Measurements from ENCODE around the gene ETV6.

Gene ETV6

DNA sequence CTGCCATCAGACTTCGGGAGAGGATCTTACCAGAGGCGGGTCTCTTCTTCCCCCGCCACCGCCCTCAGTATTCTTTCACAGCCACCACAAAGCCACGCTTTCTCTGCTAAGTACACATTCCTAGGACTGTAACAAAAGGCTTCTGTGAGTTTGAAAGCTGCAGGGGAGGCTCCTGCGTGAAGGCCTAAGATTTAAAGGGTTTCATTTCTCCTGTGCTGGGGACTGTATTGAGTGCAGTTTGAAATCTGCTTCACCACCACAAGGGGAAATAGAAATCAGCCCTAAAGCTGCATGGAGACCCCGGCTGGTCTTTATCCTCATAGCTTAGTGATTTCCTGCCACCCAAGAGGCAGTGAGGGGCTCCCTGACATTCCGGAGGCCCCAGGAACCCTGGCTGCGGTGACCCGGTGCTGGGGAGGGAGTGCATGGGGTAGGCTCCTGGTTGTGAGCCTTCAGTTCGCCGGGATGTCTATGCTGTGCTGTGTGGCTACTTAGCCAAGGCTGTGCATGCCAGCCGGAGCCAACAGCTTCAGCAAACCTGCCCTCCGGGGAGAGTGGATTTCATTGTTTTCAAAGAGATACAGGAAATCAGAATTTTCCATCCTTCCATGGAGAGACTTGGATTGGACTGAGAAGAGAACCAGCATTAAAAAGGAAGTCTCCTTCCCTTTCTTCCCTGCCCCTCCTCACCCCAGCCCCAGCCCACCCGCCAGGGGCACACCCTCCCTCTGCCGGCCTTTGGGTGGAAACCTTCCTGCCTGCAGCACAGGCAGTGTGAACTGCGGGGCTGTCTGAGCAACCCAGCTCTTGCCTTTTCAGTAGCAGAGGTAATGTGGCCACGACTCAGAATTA lies 163.3 kb downstream of the ETV6 start:
- DNase-seq, result peak; percentile 14

DNA sequence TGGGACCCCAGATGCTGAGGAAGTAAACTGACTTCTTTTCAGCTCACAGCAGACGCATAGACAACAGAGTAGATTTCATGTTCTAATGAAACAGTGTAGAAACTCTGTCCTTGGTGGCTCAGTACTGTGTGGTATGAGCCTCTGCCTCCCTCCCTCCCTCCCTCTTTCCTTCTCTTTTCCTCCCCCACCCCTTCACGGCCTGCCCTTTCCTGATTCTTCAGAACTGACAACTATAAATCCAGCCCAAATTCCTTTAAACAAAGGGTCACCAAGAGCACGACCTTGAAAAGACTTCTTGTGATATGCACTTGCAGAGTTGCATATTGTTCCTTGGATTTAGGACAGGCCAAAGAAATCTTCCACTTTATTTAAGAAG lies 164.0 kb downstream of the ETV6 start:
- no peak for DNase-seq

DNA sequence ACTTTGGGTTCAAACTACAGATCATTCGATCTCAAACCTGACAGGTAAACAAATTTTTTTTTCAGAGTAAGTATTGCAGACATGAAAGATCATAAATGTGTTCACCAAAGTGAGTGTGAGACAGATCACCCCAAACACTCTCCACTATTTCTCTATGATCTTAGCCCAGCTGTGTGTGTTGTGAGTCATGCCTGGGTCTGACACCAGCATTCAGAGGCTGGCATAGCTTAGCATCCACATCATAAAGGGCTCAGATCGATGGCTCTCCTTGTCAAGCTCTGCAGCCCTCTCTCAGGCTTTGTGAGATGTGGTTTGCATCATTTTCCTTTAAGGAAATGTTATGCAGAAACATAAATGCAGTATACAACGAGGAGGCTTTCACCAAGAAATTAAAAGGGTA lies 164.9 kb downstream of the ETV6 start:
- no peak for DNase-seq

DNA sequence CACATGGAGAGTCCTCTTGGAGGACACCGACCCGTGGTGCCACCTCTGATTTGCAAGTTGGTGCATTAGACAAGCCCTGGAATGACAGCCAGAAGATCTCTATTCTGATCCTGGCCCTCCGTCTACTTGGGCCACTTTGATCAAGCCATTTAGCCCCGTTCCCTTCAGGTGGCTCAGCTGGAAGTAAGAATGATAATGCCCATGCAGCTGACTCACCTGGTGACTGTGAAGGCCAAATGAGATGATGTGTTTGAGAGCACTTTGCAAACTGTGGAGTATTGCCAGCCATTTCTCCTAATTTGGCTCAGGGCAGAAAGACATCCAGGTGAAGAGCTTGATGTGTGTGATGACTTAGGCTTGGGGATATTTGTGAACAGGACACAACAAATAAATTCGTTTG lies 165.9 kb downstream of the ETV6 start:
- DNase-seq, result peak; percentile 36

DNA sequence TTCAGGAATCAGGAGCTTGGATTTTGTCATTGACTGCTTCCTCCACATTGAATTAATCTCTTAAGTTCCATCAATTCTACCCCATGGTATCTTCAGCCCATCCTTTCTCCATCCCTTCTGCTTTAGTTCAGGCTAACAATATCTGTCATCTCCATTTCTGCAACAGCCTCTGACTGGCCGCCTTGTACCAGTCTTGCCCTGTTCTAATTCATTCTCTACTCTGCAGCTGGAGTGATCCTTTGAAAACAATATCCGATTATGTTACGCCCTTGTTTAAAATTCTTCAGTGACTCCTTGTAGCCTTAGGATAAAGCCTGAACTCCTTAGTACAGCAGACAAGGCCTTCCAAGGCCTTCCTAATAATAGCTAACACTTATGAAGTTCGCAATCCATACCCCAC lies 170.2 kb downstream of the ETV6 start:
- DNase-seq, result no peak

DNA sequence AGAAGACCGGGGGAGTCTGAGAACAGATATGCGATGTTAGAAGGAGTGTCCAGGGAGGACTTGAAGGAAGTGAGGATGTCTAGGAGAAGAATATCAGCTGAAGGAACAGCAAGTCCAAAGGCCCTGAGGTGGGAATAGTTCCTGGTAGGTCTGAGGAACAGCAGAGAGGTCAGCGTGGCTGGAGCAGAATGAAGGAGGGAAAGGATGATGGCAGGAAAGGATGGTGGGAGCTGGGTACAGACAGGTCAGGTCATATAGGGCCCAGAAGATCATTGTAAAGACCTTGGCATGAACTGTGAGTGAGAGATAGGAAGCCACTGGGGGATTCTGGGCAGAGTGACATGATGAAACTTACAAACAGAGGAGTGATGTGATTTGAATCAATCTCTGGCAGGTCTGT lies 171.0 kb downstream of the ETV6 start:
- no peak for DNase-seq

DNA sequence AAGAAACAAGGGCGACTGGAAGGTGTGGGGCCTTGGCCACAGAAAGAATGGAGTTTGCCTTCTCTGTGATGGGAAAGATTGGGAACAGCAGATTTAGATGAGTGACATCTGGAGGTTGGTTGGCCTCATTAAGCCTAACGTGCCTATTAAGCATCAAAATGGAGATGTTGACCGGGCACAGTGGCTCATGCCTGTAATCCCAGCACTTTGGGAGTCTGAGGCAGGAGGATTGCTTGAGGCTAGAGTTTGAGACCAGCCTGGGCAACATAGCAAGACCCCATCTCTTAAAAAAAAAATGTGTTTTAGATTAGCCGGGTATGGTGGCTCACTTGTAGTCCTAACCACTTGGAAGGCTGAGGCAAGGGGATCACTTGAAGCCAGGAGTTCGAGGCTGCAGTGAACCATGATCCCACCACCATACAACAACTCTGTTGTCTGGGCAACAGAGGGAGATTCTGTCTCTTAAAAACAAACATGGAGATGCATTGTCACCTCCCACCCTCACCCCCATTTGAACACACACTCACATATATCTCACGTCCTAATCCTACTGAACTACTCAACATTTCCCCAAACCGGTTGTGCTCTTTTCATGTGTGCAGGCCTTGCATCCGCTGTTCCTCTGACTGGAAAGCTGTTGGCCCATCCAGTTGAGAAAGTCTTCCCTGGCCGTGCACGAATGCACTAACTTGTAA lies 172.1 kb downstream of the ETV6 start:
- DNase-seq, result no peak

DNA sequence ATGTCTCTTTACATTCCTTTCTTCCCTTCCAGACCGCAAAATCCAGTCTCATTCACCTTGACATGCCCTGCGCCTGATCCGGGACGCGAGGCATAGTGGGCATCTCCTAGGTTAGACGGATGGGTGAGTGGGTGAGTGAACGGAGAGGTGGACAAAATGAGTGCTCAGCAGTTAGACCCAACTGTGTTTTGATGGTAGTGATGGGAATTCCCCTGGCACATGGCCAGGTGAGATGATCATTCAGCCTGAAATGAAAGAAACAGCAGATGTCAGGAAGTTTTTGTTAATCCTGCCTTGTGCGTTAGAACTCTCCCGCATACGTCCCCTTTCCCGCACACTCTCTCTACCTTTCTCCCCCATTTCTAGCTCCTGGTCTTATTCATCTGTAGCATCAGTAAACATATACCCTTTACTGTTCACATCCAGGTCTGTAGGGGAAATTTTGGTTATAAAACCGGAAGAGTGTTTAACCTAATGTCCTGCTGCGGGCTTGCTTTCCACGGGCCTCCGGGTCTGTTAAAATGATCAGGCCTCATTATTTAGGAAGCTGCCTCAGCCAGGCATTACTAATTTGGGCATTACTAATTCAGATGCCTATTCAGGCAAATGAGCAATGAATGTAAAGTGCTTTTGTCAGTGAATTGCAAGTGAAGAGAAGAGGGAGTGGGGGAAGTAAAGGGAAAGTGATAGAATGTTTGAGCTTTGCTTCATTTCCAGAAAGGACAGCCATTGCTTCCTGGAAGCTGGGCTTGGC lies 172.8 kb downstream of the ETV6 start:
- DNase-seq, result no peak

DNA sequence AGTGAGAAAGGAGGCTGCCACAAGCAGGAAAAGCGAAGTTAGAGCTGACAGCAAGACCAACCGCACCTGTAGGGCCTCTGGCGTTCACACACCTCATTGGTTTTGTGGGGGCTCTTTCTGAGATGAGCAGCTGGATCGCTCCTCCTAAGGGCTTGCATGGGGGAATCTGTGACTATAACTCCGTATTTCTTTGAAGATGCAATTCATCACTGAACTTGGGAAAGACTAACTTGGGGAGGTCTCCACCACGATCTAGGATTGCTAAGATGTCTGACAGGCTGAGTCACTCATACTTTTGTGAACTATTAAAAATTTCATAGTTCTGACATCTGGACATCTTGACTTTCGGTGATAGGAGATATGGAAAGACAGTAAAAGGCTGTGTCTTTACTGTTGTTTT lies 173.6 kb downstream of the ETV6 start:
- no peak for DNase-seq

DNA sequence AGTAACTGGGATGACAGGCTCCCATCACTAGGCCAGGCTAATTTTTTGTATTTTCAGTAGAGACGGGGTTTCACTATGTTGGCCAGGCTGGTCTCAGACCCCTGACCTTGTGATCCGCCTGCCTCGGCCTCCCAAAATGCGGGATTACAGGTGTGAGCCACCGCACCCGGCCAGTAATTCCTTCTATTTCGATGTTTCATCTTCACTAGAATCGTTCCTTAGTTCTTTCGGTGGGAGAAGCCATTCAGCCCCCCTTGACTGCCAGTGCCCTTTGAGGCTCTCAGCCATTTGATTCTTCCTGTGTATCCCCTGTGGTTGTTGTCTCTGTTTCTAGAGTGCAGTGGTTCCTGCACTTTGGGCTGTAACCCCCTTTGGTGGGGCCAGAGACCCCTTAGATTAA lies 174.1 kb downstream of the ETV6 start:
- DNase-seq, result no peak

DNA sequence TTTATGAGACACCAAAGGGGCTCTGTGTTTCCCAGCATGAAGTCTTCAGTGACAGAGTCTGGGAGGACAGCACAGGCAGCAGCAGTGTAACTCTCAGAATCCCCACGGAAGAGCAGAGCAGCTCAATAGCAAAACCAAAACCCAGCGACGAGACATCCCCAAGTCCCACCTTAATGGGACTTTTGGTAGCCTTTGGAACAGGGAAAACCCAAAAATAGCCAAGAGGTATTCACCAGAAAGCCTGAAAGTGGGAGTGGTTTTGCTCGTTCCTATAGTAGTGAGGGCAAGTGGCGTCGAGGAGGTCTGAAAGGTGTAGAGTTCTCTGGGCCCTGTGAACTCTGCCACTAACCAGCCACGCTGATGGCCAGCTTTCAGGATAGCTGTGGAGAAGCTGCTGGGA lies 174.6 kb downstream of the ETV6 start:
- no peak for DNase-seq

DNA sequence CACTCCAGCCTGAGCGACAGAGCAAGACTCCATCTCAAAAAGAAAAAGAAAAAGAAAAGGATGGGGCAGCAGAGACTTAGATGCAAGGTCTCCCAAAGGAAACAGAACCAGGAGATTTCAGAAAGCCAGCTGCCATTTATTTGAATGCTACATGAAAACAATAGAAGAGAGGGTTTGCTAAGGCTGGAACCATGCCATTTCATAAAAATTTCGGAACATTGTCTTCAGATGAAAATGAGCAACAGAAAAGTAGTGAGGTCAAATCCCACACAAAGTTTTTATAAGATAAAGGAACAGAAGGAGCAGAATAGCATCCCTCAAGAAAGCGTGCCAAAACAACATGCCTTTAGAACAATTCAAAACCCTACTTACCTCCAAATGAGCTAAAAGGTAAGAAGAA lies 175.3 kb downstream of the ETV6 start:
- DNase-seq, result no peak

DNA sequence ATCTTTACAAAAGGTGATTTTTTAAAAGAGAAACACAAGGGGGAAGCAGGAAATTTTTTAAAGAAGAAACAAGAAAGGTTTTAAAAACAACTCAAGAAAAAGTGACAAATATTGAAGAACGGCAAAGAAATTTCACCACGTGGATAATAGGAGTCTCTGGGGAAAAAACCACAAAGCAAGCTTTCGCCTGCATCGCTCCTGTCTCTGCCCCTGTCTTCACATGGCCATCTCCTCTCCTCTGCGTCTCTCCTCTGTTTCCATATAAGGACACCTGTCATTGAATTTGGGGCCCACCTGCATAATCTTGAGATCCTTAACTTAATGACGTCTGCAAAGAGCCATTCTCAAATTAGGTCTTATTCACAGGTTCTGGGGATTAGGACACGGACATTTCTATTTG lies 175.8 kb downstream of the ETV6 start:
- DNase-seq, result no peak

DNA sequence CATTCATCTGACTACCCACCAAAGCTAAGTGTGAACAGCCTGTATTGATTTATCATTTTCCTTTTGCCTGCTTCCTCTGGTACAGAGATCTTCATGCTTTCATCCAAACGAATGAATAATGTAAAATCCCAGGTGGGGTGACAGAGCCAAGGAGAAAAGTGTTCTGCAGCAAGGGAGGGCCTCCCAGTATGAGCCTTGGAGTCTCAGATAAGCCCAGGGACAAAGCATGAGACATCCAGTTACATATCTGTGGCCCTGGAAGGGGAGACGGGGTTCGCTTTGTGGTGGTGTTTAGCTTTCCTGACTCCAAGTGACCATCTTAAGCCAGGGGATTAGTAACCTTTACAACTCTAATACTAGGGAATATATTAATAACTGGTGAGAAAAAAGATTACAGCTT lies 177.1 kb downstream of the ETV6 start:
- DNase-seq, result no peak

DNA sequence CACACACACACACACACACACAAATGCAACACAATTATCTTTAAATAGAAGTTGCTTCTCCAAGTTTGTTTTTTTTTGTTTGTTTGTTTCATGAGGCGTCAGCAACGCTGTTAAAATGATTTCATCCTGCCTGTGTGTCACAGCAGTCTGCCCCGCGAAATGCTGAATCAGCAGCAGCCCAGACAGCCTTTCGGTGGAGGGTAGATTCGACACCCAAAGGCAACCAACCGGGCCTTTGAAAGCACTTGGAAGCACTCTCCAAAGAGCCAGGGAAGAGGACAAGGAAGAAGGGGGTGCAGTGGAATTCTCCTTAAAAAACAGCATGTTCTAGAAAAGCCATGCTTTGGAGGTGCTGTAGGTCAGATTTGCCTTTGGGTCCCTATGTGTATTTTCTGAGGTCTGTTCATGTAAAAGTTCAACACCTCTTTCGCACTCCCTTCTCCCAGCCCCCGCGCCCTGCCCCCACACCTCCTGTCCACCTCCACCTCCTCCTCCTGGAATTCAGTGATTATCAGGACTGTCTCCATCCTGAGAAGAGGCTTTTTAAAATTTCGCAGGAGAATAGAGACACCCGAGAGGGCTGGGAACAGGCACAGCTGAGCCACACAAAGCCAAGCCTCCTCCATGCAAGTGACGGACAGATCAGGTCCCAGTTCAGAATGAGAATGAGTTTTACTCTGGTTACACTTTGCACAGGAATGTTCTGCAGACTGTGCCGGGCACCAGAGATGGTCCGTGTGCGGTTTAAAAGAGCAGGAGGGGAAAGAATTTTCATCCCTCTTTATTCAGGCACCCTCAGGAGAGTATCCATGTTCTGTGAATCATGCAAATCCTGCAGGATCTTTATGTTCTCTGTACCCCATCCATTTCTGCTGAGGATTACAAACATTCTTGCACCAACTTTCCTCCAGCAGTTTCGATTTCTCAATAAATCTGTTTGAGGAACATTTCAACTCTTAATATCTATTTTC lies 177.9 kb downstream of the ETV6 start:
- no peak for DNase-seq

DNA sequence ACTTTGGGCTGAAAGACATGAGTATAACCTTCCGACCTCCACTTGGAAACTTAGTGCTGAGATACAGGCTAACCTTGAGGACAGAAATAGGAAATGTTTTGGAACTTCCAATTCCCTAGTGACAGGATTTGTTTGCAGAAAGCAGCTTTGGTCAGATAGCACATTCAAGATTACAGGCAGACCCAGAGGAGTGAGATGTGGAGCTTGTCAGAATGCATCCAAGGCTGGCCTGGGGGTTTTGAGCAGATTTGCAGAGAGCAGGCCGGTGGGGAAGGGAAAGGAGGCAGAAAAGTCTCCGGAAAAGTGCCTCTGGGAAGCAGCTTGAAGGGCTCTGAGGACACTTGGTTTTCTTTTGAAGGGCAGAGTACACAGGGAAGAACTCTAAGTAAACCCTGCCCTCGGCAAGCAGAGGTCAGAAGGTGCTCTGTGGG lies 180.3 kb downstream of the ETV6 start:
- DNase-seq, result no peak

DNA sequence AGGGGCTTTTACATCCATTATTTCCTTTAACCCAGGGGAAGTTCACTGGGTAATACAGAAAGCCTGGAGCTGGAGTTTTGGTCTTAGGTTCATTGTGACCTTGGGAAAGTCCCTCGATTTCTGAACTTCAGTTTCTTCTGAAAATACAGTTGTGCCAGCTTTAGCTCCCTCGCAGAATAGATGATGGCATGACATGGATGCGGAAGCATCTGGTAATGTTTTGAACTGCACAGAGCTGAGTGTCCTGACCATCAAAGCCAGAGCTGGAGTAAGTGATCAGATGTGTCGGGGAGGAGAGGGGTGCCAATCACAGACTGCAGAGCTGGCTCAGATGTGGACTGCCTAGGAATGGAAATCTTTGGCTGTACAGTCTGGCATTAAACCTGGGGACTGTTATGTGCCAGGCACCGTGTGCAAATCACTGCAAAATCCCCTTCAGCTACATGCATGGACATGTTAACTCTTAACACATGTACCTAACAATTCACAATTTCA lies 180.9 kb downstream of the ETV6 start:
- no peak for DNase-seq

DNA sequence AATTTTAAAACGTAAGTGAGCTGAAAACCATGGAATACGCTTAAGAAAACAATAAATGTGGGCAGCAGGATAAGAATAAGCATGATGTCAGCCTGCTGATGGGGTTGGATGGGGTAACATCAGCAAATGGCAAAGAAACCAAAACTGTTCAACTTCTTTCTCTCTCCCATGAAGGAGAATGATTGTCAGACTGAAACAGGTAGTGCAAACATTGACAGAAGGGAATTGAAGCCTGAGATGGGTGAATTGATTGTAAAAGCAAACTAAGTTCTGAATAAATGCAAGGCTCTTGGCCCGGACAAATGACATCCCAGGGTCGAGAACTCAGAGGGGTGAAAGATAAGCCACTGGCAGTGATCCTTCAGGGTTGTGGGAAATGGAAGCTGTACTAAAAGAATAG lies 182.6 kb downstream of the ETV6 start:
- DNase-seq, result no peak

DNA sequence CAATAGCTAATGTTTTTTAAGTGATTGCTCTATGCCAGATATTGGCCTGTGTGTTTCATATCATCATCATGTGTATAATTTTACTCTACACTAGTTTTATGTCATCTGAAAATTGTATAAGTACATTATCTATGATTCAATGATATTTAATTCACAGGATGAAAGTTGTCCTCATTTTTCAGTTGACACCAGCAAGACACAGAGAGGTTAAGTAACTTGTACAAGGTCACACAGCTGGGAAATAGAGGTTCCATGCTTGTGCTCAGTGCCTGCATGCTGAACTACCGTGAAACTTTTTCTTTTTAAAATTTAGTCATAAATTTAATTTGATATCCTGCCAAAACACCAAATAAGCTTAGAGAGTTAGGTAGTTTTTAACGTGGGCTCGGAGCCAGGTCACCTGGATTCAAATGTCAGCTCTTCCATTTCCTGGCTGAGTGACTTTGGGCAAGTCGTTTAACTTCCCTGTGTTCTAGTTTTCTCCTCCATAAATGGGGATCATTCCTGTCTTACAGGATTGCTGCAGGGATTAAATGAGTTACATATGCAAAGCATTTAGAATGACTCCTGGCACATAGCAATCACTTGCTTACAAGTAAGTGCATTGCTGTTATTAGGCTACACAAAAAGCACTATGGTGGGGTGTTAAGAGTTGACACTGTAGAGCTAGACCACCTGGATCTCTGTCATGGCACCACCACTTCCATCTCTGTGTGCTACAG lies 183.9 kb downstream of the ETV6 start:
- DNase-seq, result no peak

DNA sequence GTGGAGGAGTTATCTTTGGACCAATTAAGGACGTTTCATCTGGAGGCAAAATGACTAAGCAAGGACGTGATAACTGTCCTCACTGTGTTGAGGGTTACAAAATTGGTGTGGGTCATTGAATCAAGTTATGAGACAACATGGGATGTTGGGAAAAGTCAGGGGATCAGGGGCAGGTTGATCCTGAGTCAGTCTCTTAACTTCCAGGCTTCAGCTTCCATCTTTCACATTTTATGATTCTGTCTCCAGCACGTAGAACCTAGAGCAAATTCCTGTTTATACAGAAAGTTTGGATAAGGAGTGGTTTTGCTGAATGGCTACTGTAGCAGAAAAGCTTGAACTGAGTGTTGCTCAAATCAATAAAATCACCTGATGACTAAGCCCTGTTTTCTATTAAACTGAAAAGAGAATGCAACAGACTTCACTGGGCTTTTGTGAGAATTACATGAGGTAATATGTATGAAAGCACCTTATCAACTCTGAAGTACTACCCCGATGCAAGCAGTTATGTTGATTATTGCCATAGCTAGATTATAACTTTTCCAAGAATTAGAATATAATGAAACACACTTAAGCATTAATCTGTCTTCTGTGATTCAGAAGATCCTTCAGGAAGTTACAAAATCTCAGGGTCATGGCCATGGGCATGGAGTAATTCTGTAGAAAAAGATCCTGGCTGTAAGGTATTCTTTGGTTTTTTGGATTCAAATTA lies 184.8 kb downstream of the ETV6 start:
- no peak for DNase-seq

DNA sequence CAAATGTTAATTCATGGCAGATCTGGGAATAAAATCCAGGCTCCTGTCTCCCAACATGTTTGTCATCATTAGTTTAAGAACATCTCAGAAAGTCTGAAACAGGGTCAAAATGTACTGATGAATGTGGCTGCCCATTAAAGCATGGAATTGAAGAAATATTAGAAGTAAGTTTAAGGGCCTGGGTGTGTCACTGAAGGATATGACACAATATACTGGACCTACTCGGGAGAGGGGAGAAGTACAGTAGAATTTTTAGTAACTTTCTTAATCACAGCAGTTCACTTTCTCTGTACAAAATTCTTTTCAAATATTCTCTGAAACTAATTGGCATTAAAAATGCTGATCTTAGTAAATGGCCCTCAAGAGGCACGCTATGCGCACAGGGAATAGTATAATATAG lies 185.5 kb downstream of the ETV6 start:
- no peak for DNase-seq
